ENCODE measurements around the gene CLMN. TPM values are rescaled to one million over a fixed set of nuclear protein-coding genes. Genes with fewer than 3 reads are reported as not detected.

Gene CLMN
- total RNA-seq, 1 donor = 1.1 TPM

DNA sequence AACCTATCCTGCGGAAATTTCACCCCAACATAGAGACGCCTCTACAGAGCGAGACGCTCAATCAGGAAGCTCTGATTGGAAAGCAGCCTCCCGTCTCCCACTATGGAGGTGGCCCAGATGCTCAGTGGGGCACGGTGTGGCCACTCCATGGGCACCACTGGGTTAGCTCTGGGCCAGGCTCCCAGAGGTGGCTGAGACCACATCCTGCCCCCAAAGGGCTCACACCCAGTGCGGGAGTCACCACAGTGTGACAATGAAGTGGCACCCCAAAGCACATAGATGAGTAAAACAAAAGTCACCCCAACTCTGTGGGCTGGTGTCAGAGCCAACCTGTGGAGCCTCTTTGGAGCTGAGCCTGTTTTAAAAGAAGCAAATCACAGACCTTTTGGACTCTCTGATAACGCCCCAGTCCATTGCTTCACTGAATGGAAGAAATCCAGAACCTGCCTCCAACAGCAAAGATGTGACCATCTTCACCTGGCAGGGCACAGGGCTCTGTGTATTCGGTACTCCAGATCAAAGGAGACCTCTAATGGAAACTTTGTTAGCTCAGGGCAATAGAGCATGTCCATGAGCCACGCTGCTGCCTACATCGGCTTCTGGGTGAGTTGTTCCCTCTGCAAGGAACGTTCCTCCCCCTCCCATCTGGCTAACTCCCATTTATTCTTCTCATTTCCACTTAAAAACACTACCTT, 19.6 kb downstream of the CLMN start:
- H3K27ac ChIP-seq (ENCODE audit: low read depth, low read length) = no peak overlapping the region
- DNase-seq (ENCODE audit: insufficient read length, low spot score, missing footprints) = no peak

DNA sequence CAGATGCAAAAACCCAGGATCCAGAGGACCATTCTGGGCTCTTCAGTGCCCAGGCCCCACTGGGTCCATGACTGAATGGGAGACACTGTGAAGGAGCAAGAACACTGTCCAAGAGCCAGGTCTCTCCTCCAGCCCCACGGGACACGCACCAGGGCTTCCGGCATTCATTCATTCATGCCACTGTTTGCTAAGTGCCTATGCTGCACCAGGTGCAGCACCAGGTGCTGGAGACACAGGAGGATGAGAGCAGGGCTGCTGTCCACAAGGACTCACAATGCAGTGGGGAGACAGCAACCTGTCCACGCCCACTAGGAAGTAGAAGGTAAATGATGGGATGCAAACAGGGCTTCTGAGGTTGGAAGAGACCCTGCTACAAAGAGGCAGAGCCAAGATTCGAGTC, 20.4 kb downstream of the CLMN start:
- TF ChIP-seq, protein P1, sequence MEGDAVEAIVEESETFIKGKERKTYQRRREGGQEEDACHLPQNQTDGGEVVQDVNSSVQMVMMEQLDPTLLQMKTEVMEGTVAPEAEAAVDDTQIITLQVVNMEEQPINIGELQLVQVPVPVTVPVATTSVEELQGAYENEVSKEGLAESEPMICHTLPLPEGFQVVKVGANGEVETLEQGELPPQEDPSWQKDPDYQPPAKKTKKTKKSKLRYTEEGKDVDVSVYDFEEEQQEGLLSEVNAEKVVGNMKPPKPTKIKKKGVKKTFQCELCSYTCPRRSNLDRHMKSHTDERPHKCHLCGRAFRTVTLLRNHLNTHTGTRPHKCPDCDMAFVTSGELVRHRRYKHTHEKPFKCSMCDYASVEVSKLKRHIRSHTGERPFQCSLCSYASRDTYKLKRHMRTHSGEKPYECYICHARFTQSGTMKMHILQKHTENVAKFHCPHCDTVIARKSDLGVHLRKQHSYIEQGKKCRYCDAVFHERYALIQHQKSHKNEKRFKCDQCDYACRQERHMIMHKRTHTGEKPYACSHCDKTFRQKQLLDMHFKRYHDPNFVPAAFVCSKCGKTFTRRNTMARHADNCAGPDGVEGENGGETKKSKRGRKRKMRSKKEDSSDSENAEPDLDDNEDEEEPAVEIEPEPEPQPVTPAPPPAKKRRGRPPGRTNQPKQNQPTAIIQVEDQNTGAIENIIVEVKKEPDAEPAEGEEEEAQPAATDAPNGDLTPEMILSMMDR (IDR thresholded peaks at IDR 0.05; ENCODE audit: extremely low read depth, low read depth, low read length) = no peak
- H3K27me3 ChIP-seq (ENCODE audit: insufficient read depth, low read length) = peaks cover 4% of the 10 kb centered on the region
- no peak overlapping the region for H3K27ac ChIP-seq (ENCODE audit: low read depth, low read length)
- no peak overlapping the region for H3K4me2 ChIP-seq (ENCODE audit: insufficient read depth, low read length)
- no peaks in the 10 kb centered on the region for H3K79me2 ChIP-seq (ENCODE audit: insufficient read depth, low read length)
- DNase-seq (ENCODE audit: insufficient read length, low spot score, missing footprints) = no peak
- H3K4me3 ChIP-seq (ENCODE audit: insufficient read depth, low read length) = no peak overlapping the region
- H3K9me3 ChIP-seq (ENCODE audit: low read depth, low read length) = peaks cover 2% of the 10 kb centered on the region
- no peaks in the 10 kb centered on the region for H3K4me1 ChIP-seq (ENCODE audit: insufficient read depth, low read length)
- no peaks in the 10 kb centered on the region for H3K36me3 ChIP-seq (ENCODE audit: insufficient read depth, low read length)
- H4K20me1 ChIP-seq (ENCODE audit: insufficient read depth, low read length) = no peaks in the 10 kb centered on the region
- H2AFZ ChIP-seq (ENCODE audit: low read length) = no peak overlapping the region

More for the DNA sequence above, 19.6 kb downstream of the CLMN start:
- H3K4me1 ChIP-seq (ENCODE audit: insufficient read depth, low read length) = no peaks in the 10 kb centered on the region
- H4K20me1 ChIP-seq (ENCODE audit: insufficient read depth, low read length) = no peaks in the 10 kb centered on the region
- H2AFZ ChIP-seq (ENCODE audit: low read length) = no peak overlapping the region
- H3K4me2 ChIP-seq (ENCODE audit: insufficient read depth, low read length) = no peak overlapping the region
- TF ChIP-seq, protein P1 (IDR thresholded peaks at IDR 0.05; ENCODE audit: extremely low read depth, low read depth, low read length) = no peak
- peaks cover 4% of the 10 kb centered on the region for H3K27me3 ChIP-seq (ENCODE audit: insufficient read depth, low read length)
- no peaks in the 10 kb centered on the region for H3K36me3 ChIP-seq (ENCODE audit: insufficient read depth, low read length)
- peaks cover 2% of the 10 kb centered on the region for H3K9me3 ChIP-seq (ENCODE audit: low read depth, low read length)
- H3K79me2 ChIP-seq (ENCODE audit: insufficient read depth, low read length) = no peaks in the 10 kb centered on the region
- H3K4me3 ChIP-seq (ENCODE audit: insufficient read depth, low read length) = no peak overlapping the region

DNA sequence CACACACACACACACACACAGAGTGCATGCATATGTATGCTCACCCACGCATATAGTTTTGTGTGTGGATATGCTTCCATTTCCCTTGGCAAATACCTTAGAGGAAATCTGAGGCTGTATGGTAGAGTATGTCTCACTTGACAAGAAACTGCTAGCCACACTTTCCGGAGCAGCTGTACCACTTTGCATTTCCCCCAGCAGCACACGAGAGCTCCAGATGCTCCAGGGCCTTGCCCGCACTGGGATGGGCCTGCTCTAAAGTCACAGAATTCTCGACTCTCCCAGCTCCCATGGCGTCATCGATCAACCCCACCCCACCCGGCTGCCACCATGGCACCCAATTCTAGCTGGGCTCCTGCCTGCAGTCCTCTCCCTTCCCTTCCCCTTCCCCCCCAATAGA, 21.9 kb downstream of the CLMN start:
- Histone ChIP-seq H3K27ac (ENCODE audit: low read depth, low read length) (no peak overlapping the region), H3K4me2 (ENCODE audit: insufficient read depth, low read length) (no peak overlapping the region), H2AFZ (ENCODE audit: low read length) (no peak overlapping the region), H3K9me3 (ENCODE audit: low read depth, low read length) (peaks cover 2% of the 10 kb centered on the region), H4K20me1 (ENCODE audit: insufficient read depth, low read length) (no peaks in the 10 kb centered on the region), H3K4me1 (ENCODE audit: insufficient read depth, low read length) (no peaks in the 10 kb centered on the region), H3K4me3 (ENCODE audit: insufficient read depth, low read length) (no peak overlapping the region), H3K79me2 (ENCODE audit: insufficient read depth, low read length) (no peaks in the 10 kb centered on the region), H3K36me3 (ENCODE audit: insufficient read depth, low read length) (no peaks in the 10 kb centered on the region), H3K27me3 (ENCODE audit: insufficient read depth, low read length) (peaks cover 3% of the 10 kb centered on the region)
- TF ChIP-seq, protein P1 (IDR thresholded peaks at IDR 0.05; ENCODE audit: extremely low read depth, low read depth, low read length) = no peak
- no peak for DNase-seq (ENCODE audit: insufficient read length, low spot score, missing footprints)

DNA sequence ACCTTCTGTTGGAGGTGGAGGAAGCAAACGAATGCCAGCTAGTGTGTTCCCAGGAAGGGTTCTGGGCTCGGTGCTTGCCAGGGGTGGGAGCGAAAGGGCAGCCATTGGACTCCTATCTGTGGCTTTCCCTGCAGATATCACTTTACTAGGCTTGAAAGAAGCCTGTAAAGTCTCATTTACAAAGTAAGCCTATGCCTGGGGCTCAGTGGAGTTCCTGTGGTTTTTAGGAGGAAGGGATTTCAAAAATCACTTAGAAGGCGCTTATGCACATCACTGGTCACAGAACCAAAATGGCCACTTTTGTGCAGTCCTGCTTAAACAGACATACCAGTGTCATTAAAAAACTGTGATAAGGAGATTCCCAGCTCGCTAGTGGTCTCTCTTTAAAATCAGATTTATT, 22.7 kb downstream of the CLMN start:
- TF ChIP-seq, protein P1 (IDR thresholded peaks at IDR 0.05; ENCODE audit: extremely low read depth, low read depth, low read length) = no peak

More for the DNA sequence above, 22.7 kb downstream of the CLMN start:
- DNase-seq (ENCODE audit: insufficient read length, low spot score, missing footprints) = no peak
- H4K20me1 ChIP-seq (ENCODE audit: insufficient read depth, low read length) = no peaks in the 10 kb centered on the region
- H3K27me3 ChIP-seq (ENCODE audit: insufficient read depth, low read length) = no peaks in the 10 kb centered on the region
- H3K9me3 ChIP-seq (ENCODE audit: low read depth, low read length) = peaks cover 2% of the 10 kb centered on the region
- H2AFZ ChIP-seq (ENCODE audit: low read length) = no peak overlapping the region
- H3K4me1 ChIP-seq (ENCODE audit: insufficient read depth, low read length) = no peaks in the 10 kb centered on the region
- H3K4me3 ChIP-seq (ENCODE audit: insufficient read depth, low read length) = no peak overlapping the region
- H3K36me3 ChIP-seq (ENCODE audit: insufficient read depth, low read length) = no peaks in the 10 kb centered on the region
- no peaks in the 10 kb centered on the region for H3K79me2 ChIP-seq (ENCODE audit: insufficient read depth, low read length)
- no peak overlapping the region for H3K4me2 ChIP-seq (ENCODE audit: insufficient read depth, low read length)
- H3K27ac ChIP-seq (ENCODE audit: low read depth, low read length) = no peak overlapping the region
